Loucy (cell line): ENCODE data around the gene CCDC33.

ENCODE experiments used
- H2AFZ ChIP-seq: fragments of 200-600 bp; sonication (generic); 2 replicates; pipeline ENCODE4 v1.6.0; 2016; ENCODE audit warnings: antibody characterized with exemption, mild to moderate bottlenecking, low read length, moderate library complexity
- H3F3A ChIP-seq: fragments of 200-600 bp; 2 replicates; pipeline ENCODE4 v1.6.0; 2016; ENCODE audit warnings: antibody characterized with exemption, low read depth, mild to moderate bottlenecking
- H3K27me3 ChIP-seq: fragments of 200-600 bp; sonication (generic); 2 replicates; pipeline ENCODE4 v1.6.1; 2014; ENCODE audit warnings: low read length, mild to moderate bottlenecking; ENCODE audit not compliant: insufficient read depth, poor library complexity, severe bottlenecking
- H3K36me3 ChIP-seq: fragments of 200-600 bp; sonication (generic); 2 replicates; pipeline ENCODE4 v1.6.1; 2016; ENCODE audit warnings: low read length; ENCODE audit not compliant: insufficient read depth
- H3K4me1 ChIP-seq: fragments of 200-600 bp; sonication (generic); 2 replicates; pipeline ENCODE4 v1.5.1; 2014; ENCODE audit warnings: low read length, mild to moderate bottlenecking; ENCODE audit not compliant: insufficient read depth, poor library complexity, severe bottlenecking
- H3K4me2 ChIP-seq: fragments of 200-600 bp; sonication (generic); 2 replicates; pipeline ENCODE4 v1.6.0; 2014; ENCODE audit warnings: antibody characterized with exemption, low read length, low read depth, mild to moderate bottlenecking; ENCODE audit not compliant: poor library complexity, severe bottlenecking
- H3K4me3 ChIP-seq: fragments of 200-600 bp; sonication (generic); 2 replicates; pipeline ENCODE4 v1.5.1; 2014; ENCODE audit warnings: low read length, mild to moderate bottlenecking, mixed read lengths; ENCODE audit not compliant: poor library complexity, severe bottlenecking
- H3K79me2 ChIP-seq: fragments of 200-600 bp; sonication (generic); 2 replicates; pipeline ENCODE4 v1.6.1; 2014; ENCODE audit warnings: low read length; ENCODE audit not compliant: insufficient read depth
- H3K9ac ChIP-seq: fragments of 200-600 bp; sonication (generic); 2 replicates; pipeline ENCODE4 v1.6.0; 2014; ENCODE audit warnings: mild to moderate bottlenecking, low read depth, low read length, moderate library complexity; ENCODE audit not compliant: poor library complexity, severe bottlenecking
- H3K9me2 ChIP-seq: fragments of 200-600 bp; sonication (generic); replicated peaks from 2 replicates; pipeline ENCODE4 v1.6.1; 2016; ENCODE audit warnings: low read depth, low read length, mixed read lengths
- H3K9me3 ChIP-seq: fragments of 200-600 bp; sonication (generic); 2 replicates; pipeline ENCODE4 v1.6.1; 2014; ENCODE audit warnings: mild to moderate bottlenecking, antibody characterized with exemption, low read length, low read depth; ENCODE audit not compliant: insufficient read depth
- H4K20me1 ChIP-seq: fragments of 200-600 bp; sonication (generic); 2 replicates; pipeline ENCODE4 v1.6.0; 2014; ENCODE audit warnings: antibody characterized with exemption, low read length, mild to moderate bottlenecking; ENCODE audit not compliant: insufficient read depth, poor library complexity, severe bottlenecking
- CTCF ChIP-seq: fragments of 200-600 bp; sonication (generic); conservative IDR thresholded peaks from 2 replicates; pipeline ENCODE4 v1.5.1; 2014; ENCODE audit warnings: mild to moderate bottlenecking, antibody characterized with exemption, low read length
- EZH2phosphoT487 ChIP-seq: fragments of 200-600 bp; IDR thresholded peaks from 2 replicates; pipeline ENCODE4 v1.6.1; 2018; ENCODE audit warnings: antibody characterized with exemption, mild to moderate bottlenecking, moderate library complexity, borderline replicate concordance

The CCDC33 gene

DNA sequence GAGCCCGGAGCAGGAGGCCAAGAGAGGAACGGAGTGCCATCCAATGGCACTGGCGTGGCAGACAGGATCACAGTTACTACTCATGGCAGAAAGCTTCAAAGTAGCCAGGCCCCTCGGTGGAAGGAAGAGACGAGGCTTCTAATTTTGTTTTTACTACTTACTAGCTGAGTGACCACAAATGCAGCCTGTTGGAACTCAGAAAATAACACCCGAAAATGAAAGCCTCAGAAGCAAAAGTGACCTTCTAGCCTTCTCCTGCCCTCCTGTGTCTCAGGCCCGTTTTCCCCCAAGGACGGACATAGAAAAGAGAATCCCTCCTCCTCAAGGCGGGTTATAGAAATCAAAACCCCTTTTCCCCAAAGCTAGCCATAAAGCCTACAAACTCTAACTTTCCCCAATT is 23.6 kb upstream of the CCDC33 start:
- Histone ChIP-seq H3K36me3 (no peaks in the 10 kb centered on the region), H3K9me3 (no peaks in the 10 kb centered on the region), H3K79me2 (peaks cover 37% of the 10 kb centered on the region), H3K4me3 (no peak overlapping the region), H3K4me2 (peak overlapping the region; percentile 15), H2AFZ (no peak overlapping the region), H3K27me3 (no peaks in the 10 kb centered on the region), H3K9me2 (no peaks in the 10 kb centered on the region), H4K20me1 (no peaks in the 10 kb centered on the region), H3K9ac (peak overlapping the region; percentile 38), H3F3A (no peaks in the 10 kb centered on the region), H3K4me1 (peaks cover 61% of the 10 kb centered on the region)
- TF ChIP-seq CTCF: no peak
- no peak for TF ChIP-seq EZH2phosphoT487

DNA sequence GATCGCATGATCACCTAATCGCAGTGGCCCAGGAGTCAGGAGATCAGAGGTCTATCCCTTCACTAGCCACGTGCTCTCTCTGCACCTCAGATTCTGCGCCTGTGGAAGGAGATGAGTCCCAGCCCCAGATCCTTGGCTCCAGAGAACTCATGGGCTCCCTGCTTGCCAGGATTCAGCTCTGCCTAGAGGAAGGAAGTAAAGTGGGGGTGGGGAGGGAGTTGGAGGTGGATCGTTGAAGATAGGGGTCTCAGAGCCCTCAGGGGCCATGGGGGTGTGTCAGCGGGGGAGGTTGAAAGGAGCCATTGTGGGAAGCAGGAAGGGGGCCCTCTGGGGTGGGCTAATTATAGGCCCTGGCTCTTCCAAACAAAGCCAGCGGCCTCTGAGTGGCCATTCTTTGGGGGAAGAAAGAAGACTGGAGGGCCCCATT is 22.3 kb upstream of the CCDC33 start:
- no peaks in the 10 kb centered on the region for H3F3A ChIP-seq

DNA sequence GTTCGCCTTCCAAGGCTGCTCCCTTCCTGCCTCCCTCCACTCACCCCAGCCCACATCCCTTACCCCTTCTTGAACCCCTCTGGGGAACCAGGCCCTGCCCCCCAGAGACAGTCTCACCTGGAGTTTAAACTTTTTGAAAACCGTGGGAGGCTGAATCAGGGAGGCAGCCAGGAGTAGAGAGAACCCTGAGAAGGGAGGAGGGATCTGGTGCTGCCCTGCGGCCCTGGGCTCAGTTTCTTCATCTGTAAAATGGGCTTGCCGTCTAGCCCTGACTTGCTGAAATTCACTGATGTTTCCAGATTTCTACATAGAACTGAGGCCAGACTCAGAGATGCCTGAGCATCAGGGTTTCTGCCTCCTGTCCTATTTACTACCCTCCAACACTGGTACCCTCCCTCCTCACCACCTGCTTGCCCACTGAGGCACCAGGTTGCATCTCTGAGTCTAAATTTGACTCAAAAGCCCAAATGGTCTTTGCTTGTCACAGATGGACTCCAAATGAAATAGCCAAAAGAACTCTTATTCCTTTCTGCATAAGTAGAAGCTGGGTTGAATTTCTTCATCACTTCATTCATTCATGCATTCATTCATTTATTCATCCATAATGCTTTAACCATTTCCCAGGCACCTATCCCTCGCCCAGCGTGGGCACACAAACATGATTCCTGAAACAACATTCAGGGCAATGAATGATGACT is 21.7 kb upstream of the CCDC33 start:
- no peaks in the 10 kb centered on the region for H3K9me3 ChIP-seq
- no peaks in the 10 kb centered on the region for H3K27me3 ChIP-seq
- no peak for TF ChIP-seq CTCF
- no peak for TF ChIP-seq EZH2phosphoT487
- H3K79me2 ChIP-seq: peaks cover 17% of the 10 kb centered on the region; the same call in 1 of the 2 replicates
- H3K9ac ChIP-seq: no peak overlapping the region
- peak overlapping the region; percentile 1 for H3K4me2 ChIP-seq
- H3K9me2 ChIP-seq: no peaks in the 10 kb centered on the region
- no peaks in the 10 kb centered on the region for H4K20me1 ChIP-seq
- H3K36me3 ChIP-seq: no peaks in the 10 kb centered on the region
- peaks cover 48% of the 10 kb centered on the region for H3K4me1 ChIP-seq
- H3K4me3 ChIP-seq: no peak overlapping the region
- no peaks in the 10 kb centered on the region for H3F3A ChIP-seq
- no peak overlapping the region for H2AFZ ChIP-seq

More for the DNA sequence above, 22.3 kb upstream of the CCDC33 start:
- peak overlapping the region; percentile 15 for H3K9ac ChIP-seq
- H3K36me3 ChIP-seq: no peaks in the 10 kb centered on the region
- H3K27me3 ChIP-seq: no peaks in the 10 kb centered on the region
- no peak overlapping the region for H2AFZ ChIP-seq
- H4K20me1 ChIP-seq: no peaks in the 10 kb centered on the region
- H3K4me3 ChIP-seq: no peak overlapping the region
- no peaks in the 10 kb centered on the region for H3K9me2 ChIP-seq
- H3K4me1 ChIP-seq: peaks cover 52% of the 10 kb centered on the region
- peaks cover 23% of the 10 kb centered on the region; the same call in 1 of the 2 replicates for H3K79me2 ChIP-seq
- no peaks in the 10 kb centered on the region for H3K9me3 ChIP-seq
- H3K4me2 ChIP-seq: peak overlapping the region; percentile 1
- TF ChIP-seq CTCF (no peak), EZH2phosphoT487 (no peak)
